Activated CD8-positive, alpha-beta memory T cell treated with anti-CD3 and anti-CD28 coated beads for 48 hours (primary cell): ENCODE results near the gene MZB1.
A peak's percentile ranks its signal among the peaks of the same experiment; 100 is the strongest.

Experiments
- DNase-seq, 3 experiments: peaks; one replicate each; pipeline ENCODE4 v3.0.0-alpha.2; 2020; ENCODE audit warnings: low read depth in 2 of 3, low spot score in 2 of 3

MZB1 gene, protein sequence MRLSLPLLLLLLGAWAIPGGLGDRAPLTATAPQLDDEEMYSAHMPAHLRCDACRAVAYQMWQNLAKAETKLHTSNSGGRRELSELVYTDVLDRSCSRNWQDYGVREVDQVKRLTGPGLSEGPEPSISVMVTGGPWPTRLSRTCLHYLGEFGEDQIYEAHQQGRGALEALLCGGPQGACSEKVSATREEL

GRCh38 chr5:139389701-139390638, at the start of gene MZB1:
MZB1 (minus strand) TSS chr5:139389913; CDS start chr5:139389856, 57 bp downstream.
- DNase-seq, result peak; percentile 52 to 57 (median 56)

DNA sequence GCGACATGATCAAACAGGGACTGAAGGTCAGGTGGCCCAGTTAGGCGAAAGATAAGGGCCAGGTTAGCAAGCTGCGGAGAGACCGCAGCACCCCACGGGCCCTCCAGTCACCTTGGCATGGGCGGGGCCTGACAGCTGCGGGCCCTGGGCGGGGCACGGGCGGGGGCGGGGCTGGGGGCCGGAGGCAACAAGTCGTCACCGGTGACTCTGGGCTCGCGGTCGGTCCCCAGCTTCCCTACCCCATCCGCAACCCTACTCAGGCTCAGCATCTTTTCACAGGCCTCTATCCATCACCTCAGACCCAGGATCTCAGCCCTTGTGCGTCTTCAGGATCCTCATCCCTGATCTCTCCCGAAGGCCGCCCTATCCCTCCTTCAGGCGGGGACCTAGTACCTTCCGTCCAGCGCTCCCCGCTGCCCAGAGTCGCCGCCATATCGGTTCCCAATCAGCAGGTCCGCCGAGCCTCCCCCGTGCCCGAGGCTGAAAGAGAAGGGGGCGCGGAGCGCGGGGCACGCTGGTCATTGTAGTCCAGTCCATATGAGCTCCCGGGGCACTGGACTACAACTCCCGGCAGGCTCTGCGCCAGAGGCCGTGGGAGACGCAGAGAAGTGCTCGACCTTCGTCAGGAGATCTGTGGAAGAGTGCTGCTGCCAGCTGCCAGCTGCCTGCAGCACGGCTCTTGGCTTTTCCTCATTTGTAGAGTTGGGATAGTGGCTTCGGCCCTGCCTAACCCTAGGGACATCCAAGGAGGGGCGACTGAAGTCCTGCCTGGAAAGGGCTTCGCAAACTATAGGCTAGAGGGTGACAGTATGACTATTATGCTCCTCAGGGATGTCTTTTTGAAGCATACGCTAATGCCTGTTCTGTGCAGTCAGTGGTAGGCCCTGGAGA, 49.5 kb upstream of the MZB1 start, which contains the start of gene DNAJC18:
DNAJC18 (minus strand) TSS at position 513 of the 891 bp plus-strand sequence; CDS start at position 433, 80 bp downstream.
- peak; percentile 69 to 75 (median 74) for DNase-seq

- no peak for DNase-seq
These were observed 48.9 kb upstream of the MZB1 start for GRCh38 chr5:139438707-139439012.

DNA sequence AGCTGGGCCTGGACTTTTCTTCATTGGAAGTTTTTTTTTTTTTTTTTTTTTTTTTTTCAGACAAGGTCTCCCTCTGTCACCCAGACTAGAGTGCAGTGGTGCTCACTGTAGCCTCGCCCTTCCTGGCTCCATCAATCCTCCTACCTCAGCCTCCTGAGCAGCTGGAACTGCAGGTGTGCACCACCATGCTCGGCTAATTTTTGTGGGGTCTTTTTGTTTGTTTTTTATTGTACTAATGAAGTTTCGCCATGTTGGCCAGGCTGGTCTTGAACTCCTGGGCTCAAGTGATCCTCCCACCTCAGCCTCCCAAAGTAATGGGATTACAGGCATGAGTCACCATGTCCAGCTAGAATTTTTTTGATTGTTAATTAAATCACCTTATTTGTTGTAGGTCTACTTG, 46.0 kb upstream of the MZB1 start:
- no peak for DNase-seq

DNA sequence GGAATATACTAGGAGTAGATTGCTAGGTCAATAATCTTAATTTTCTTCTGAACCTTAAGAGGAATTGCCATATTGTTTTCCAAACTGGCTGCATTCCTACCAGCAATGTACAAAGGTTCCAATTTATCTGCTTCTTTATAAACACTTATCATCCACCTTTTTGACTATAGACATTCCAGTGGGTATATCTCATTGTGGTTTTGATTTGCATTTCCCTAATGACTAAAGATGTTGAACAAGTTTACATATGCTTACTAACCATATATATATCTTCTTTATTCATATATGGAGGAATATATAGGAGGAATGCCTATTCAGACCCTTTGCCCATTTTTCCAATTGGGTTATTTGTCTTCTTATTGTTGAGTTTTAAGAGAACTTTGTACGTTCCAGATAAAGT, 42.0 kb upstream of the MZB1 start:
- no peak for DNase-seq

- DNase-seq, result no peak
These were observed 40.3 kb upstream of the MZB1 start for GRCh38 chr5:139430015-139430414.

GRCh38 chr5:139426203-139426885, 36.6 kb upstream of the MZB1 start:
- no peak for DNase-seq

GRCh38 chr5:139425497-139425896, 35.8 kb upstream of the MZB1 start:
- DNase-seq, result no peak

DNA sequence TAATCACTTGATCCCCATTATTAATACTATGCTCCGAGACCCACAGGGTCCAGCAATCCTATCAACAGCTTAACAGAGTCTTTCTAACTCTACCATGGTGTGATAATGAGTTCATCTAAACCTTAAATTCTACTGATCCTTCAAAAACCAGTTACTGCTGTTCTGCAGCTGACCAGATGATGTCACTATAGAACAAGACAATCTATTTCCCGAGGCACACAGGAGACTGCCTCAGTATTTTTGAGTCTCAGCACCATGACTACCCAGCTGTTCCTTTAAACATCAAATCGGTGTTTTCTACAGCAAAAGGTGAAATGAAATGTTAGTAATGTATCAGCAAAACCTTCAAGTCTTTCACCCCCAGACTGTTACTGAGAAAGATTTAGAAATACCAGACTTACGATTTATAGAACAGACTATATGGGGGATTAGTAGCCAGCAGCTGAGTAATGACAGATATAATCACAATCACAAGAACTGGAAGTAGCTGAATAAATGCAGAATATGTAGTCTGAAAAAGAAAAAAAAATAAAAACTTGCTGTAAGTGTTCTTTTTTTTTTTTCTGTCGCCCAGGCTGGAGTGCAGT, 32.7 kb upstream of the MZB1 start:
- no peak for DNase-seq

DNA sequence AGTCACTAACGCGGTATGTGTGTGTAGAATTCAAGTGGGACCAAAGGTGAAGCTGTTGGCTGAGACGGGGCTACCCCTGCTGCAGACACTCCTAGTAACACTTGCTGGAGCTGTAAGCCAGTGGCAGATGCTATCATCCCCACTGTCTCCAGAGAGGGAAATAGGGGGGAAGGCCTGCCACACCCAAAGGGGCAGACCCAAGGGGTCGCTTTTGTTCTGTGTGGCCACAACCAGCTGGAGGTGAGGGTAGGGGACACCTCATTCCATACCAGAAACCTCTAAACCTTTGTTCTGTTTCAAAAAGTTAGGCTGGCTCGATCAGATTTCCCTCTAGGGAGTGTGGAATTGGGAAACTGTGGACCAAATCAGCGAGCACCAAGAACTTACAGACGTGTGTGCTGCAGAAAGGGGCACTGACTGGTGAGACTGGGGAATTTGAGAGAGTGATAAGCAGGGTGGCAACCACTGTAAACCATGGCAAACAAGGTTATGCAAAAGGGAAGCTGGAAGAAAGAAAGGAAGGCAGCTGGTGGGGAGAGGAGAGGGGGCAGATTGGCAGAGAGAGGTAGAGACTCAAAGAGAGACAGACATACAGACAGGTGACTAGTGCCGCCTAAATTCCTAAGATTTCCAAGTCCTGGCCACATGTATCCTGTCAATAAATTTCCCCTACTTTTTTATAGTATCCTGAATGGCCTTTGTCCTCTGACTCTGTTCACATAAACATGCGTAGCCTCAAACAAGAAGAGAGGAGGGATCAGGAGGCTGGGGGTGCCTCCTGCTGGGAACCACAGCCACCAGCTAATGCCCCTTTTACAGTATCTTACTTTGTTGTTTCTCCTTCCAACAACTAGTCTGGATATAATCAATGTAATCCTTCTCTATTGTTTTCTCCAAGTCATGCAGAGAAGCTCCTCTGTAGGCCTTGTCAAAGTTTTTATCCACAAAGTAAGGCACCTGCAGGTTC, 29.8 kb upstream of the MZB1 start:
- no peak for DNase-seq

DNA sequence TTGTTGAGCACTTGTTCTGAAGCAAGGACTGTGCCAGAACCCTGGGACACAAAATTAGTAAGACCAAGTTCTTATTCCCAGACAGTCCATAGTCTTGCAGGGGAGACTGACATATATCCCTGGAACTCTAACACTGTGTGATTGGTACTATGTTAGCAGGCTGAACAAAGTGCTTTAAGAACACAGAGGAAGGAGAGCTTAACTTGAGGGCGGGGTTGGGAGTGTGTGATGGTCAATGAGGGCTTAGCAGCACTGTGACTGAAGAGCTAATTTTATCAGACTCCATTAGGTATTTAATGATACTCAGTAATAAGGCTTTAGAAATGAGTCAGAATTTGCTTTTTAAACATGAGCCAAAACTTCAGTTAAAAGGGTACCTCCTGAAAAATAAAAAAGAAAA, 29.1 kb upstream of the MZB1 start:
- DNase-seq, result no peak

- no peak for DNase-seq
These were observed 27.5 kb upstream of the MZB1 start for GRCh38 chr5:139417214-139417613.

- no peak for DNase-seq
These were observed 26.9 kb upstream of the MZB1 start for GRCh38 chr5:139416651-139417050.

- DNase-seq, result no peak
These were observed 26.2 kb upstream of the MZB1 start for GRCh38 chr5:139415869-139416268.

GRCh38 chr5:139415221-139415861, 25.6 kb upstream of the MZB1 start:
- DNase-seq, result no peak

GRCh38 chr5:139414581-139415130, 24.9 kb upstream of the MZB1 start:
- no peak for DNase-seq

DNA sequence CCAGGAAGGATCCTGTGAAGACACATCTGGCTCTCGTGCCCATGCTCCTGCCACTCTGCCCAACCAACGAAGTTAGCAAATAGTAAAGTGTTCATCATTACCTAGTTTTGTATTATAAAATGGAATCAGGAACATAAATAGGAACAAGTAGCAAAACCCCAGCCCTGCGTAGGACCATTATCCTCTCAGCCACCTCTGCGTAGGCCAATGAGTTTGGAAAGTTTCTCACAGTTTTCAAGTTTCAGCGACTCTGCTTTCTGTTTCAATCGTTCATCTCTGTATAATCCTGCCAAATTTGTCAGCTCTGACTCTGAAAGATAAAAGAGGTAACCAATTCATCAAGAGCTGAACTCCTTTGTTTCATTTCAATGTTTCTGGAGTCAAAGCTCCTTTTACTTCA, 24.2 kb upstream of the MZB1 start:
- no peak for DNase-seq

DNA sequence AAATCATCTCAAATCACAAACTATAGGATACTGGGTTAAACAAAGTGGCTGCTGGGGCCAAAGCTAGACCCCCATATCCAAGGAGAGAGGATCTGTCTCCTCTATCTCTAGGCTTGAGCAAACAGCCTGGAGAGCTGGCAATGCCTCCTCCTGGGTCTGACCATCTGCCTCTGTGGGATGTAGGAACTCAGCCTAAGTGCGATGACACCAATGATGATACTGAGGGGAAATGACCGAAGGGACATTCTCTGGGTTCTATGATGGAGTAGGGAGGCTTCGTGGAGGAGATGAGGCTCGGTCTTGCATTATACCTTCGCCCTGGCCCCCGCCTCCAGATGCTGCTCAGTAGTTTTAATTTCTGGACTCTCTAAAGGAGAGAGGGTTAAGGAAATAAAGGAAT, 23.4 kb upstream of the MZB1 start:
- no peak for DNase-seq
